NCI-H1092 treated with DMSO at 0.1 percent for 48 hours (cell line): ENCODE results near the gene NAV3.
A peak's percentile ranks its signal among the peaks of the same experiment; 100 is the strongest.

ENCODE experiments used
- DNase-seq: peaks from one replicate; lab custom pipeline; 2025; lab: John Stamatoyannopoulos, UW

The NAV3 gene

GRCh38 chr12:78118486-78118885 is 287.8 kb downstream of the NAV3 start:
- no peak for DNase-seq

- no peak for DNase-seq
Measured at GRCh38 chr12:78119351-78119918, 288.7 kb downstream of the NAV3 start.

GRCh38 chr12:78120306-78120705 is 289.6 kb downstream of the NAV3 start:
- DNase-seq: no peak

GRCh38 chr12:78120866-78121560 is 290.3 kb downstream of the NAV3 start:
- no peak for DNase-seq

- DNase-seq: peak; percentile 36
Measured at GRCh38 chr12:78121969-78122610, 291.4 kb downstream of the NAV3 start.

GRCh38 chr12:78128211-78128610 is 297.5 kb downstream of the NAV3 start:
- DNase-seq: no peak

GRCh38 chr12:78143717-78144116 is 313.0 kb downstream of the NAV3 start:
- peak; percentile 3 for DNase-seq

GRCh38 chr12:78145398-78145797 is 314.7 kb downstream of the NAV3 start:
- DNase-seq: no peak

- DNase-seq: peak; percentile 21
Measured at GRCh38 chr12:78146365-78146772, 315.7 kb downstream of the NAV3 start.

- peak; percentile 78 for DNase-seq
Measured at GRCh38 chr12:78149459-78149858, 318.8 kb downstream of the NAV3 start.

- no peak for DNase-seq
Measured at GRCh38 chr12:78155546-78155945, 324.9 kb downstream of the NAV3 start.

GRCh38 chr12:78156751-78157150 is 326.1 kb downstream of the NAV3 start:
- DNase-seq: no peak

- DNase-seq: no peak
Measured at GRCh38 chr12:78157199-78157598, 326.5 kb downstream of the NAV3 start.

GRCh38 chr12:78164154-78164553 is 333.5 kb downstream of the NAV3 start:
- no peak for DNase-seq

- no peak for DNase-seq
Measured at GRCh38 chr12:78167510-78167909, 336.8 kb downstream of the NAV3 start.

GRCh38 chr12:78171061-78171460 is 340.4 kb downstream of the NAV3 start:
- no peak for DNase-seq

GRCh38 chr12:78176643-78177042 is 345.9 kb downstream of the NAV3 start:
- DNase-seq: peak; percentile 70

- DNase-seq: no peak
Measured at GRCh38 chr12:78177298-78177697, 346.6 kb downstream of the NAV3 start.

GRCh38 chr12:78179346-78179745 is 348.7 kb downstream of the NAV3 start:
- DNase-seq: no peak

- DNase-seq: peak; percentile 40
Measured at GRCh38 chr12:78181544-78182162, 351.0 kb downstream of the NAV3 start.

GRCh38 chr12:78183824-78184223 is 353.1 kb downstream of the NAV3 start:
- DNase-seq: no peak

- no peak for DNase-seq
Measured at GRCh38 chr12:78185109-78185508, 354.4 kb downstream of the NAV3 start.

- DNase-seq: no peak
Measured at GRCh38 chr12:78185651-78186050, 355.0 kb downstream of the NAV3 start.
